T-helper 9 cell (primary cell): ENCODE data around the gene TMEM204.
A peak's percentile ranks its signal among the peaks of the same experiment; 100 is the strongest.

Experiments used
- DNase-seq: peaks from one replicate; pipeline ENCODE4 v3.0.0-alpha.2; 2020
- total RNA-seq, 2 donors: gene quantifications; one replicate each; lab custom pipeline; 2026; lab: John Stamatoyannopoulos, UW

The TMEM204 gene
- 13.3 to 106 reads per million in 2 donors for total RNA-seq

- DNase-seq: no peak
Observed at GRCh38 chr16:1533443-1533951, at the start of gene TMEM204. Gene TMEM204 (plus strand): TSS chr16:1533666. CDS start chr16:1534276, 610 bp downstream.

DNA sequence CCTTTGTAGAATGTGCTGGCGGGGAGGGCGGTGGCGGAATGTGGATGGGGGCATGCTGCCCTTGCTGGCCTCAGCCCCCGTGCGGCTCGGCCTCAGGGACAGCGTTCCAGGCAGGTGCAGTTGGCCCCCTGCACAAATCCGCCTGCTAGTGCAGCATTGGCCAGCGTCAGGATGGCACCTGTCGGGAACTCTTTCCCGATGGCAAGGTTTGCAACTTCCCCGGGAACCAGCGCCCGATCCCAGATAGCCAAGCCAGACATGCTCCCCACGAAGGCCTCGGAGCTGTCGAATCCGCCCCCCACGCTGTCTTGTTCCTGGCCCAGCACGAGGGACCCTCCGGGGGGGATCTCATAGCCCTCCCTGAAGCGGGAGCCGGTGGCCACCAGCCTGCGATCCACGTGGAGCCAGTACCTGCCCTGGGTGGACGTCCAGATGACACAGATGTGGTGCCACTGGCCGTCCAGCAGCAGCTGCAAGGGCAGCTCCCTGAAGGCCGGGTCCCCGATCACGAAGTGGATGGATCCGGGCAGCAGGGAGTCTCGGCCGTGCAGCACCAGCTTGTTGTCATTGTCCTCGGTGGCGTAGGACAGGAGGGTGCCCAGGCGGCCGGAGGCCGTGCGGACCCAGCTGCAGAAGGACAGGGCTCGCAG is 47.5 kb upstream of the TMEM204 start:
- DNase-seq: no peak

- DNase-seq: no peak
Observed at GRCh38 chr16:1486551-1487390, 46.7 kb upstream of the TMEM204 start.

DNA sequence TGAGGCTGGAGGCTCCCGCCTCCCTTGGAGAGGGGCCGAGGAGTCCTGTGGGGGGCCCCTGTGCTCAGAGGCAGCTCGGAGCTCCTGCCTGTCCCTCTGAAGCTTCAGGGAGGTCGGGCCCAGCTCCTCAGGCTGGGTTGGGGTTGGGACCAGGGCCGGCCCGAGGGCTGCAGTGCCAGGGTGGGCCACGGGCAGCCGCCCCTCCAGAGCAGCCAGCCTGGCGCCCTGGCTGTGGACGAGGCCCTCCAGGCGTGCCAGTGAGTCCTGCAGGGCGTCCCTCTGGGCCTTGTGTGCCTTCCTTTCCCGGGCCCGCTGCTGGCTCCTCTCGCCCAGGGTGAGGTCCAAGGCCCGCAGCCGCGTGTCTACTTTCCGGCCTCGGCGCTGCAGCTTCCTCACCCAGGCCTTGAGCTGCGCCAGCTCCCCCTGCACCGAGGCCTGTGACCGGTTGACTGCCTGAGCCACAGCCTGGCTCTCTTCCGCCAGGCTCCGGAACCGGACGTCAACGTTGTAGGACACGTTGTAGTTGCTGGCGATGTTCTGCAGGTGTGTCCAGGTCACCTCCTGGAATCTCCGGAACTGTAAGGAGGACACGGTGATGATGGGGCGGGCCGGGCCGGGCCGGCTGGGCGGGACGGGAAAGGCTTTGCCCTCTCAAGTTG is 45.9 kb upstream of the TMEM204 start:
- DNase-seq: no peak

GRCh38 chr16:1488054-1488601 is 45.3 kb upstream of the TMEM204 start:
- no peak for DNase-seq

DNA sequence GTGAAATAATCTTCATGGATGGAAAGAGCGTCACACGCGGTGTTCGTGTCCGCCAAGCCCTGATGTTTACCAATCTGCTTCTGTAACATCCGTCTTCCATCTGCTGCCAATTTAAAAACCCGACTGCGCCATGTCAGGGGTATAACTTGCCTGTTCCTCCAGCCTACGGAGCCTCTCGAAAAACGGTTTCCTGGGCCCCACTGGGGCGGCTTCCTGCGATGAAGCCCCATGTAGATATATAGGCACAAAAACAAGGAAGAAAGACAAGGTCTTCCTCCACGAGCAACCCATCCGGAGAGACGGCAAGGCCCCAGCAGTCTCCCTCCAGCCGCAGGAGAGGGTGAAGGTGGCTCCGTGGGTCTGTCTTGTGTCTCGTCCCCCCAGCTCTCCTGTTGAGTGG is 44.8 kb upstream of the TMEM204 start, which contains the start of gene PTX4:
PTX4 (minus strand) TSS at position 326 of the 400 bp plus-strand sequence; CDS start at position 291, 35 bp downstream.
- no peak for DNase-seq

DNA sequence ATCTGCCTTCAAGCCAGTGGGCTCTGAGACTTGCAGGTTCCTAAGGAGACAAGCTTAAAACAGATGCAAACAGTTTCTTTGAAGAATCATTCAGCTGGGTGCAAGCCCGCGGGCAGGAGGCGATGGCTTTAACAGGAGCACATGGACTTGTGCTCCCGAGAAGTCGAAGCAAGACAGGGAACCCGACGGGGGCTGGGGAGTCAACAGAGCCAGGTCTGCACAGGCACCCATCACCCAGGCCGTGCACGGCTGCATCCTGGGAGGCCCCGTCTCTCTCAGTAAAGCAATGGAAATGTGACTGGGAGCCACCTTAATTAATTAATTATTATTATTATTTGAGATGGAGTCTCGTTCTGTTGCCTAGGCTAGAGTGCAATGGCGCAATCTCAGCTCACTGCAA is 44.4 kb upstream of the TMEM204 start:
- DNase-seq: no peak

DNA sequence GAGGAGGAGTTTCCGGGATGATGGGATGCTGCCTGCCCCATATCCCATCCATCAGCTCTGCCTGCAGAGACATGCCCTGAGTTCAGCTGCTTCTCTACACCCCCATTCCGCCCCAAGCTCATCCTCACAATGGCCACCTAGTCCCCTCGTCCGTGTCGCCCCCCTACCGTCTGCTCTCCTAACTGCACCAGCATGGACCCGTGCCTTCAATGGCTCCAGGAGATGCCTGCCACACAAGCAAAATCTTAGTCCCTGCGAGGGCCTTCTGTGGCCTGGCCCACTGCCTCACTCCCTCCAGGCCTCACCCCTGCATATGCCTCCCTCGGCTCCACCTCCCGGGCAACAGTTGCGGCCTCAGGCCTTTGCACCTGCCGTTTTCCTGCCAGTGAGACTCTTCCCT is 42.1 kb upstream of the TMEM204 start:
- no peak for DNase-seq

DNA sequence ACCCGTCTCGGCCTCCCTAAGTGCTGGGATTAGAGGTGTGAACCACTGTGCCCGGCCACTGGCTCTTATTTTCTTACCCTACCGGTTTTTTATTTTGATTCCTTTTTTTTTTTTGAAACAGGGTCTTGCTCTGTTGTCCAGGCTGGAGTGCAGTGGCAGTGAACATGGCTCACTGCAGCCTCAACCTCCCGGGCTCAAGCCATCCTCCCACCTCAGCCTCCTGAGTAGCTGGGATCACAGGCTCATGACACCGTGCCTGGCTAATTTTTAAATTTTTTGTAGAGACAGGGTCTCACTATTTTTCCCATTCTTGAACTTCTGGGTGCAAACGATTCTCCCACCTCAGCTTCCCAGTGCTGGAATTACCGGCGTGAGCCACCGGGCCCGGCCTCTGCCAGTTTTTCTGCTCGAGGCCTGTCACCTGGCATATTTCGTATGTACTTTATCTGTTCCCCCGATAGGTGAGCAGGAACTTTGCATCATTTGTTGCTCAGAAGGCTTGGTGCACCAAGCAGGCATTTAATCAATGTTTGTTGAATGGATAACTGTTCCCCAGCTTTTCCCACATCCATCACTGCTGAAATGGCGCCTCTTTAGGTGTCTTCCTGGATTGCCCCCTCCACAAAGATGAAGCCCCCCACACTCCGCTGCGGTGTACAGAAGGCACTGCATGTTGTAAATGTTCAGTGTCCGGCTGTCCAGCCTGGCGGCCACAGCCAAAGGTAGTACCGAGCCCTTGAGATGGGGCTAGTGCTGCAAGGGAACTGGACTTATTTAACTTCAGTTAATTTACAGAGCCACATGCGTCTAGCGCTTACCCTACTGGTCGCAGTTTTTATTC is 41.2 kb upstream of the TMEM204 start:
- DNase-seq: no peak

DNA sequence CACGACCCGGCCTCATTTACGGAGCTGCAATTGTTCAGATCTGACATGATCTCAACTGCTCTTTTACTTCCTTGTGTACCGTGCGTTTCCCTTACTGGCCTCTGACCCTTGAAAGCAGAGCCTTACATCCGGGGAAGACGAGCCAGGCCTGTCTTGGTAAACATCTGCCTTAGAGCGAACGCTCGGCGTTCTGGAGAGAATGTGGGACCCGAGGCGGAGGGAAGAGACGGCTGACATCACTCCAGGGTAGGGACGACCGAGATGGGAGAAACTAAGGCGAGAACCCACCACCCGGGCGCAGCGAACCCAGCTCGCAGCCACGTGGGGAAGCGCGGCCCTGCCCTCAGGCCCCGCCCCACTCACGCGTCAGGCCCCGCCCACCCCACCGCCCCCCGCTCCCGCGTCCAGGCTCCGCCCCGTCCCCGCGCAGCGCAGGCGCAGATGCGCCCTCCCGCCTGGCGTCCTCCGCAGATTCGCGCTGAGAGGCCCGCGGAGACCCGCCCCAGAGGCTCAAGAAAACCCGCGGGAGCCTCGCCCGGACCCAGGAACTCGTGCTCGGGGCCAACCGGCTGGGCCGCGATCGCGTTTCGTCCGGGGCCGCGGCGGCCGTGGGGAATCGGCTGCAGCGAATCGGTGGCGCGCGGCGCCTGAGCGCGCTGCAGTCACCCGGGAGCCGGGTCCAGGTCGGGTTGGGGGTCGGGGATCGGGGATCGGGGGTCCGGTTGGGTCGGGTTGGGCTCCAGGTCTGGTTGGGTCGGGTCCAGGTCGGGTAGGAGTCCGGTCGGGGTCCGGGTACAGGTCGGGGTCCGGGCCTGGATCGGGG is 40.3 kb upstream of the TMEM204 start, which contains the start of gene TELO2:
TELO2 (plus strand) TSS at position 438 of the 823 bp plus-strand sequence. CDS start 922 bp downstream, outside the sequence.
- DNase-seq: peak; percentile 90

DNA sequence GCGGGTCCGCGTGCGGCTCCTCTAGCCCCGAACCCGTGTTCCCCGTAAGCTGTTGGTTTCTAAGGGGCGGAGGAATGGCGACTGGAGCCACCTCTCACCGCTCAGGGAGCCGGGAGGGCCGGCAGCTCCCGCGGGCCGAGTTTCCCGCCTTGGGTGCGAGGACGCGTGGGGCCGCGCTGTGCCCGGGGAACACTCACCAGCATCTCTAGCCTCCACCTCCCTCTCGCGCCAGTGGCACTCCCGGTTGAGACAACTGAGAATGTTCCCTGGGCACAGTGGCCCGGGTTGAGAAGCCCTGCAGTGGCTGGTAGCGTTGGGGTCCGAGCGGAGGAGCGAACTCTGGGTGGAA is 39.7 kb upstream of the TMEM204 start:
- no peak for DNase-seq

DNA sequence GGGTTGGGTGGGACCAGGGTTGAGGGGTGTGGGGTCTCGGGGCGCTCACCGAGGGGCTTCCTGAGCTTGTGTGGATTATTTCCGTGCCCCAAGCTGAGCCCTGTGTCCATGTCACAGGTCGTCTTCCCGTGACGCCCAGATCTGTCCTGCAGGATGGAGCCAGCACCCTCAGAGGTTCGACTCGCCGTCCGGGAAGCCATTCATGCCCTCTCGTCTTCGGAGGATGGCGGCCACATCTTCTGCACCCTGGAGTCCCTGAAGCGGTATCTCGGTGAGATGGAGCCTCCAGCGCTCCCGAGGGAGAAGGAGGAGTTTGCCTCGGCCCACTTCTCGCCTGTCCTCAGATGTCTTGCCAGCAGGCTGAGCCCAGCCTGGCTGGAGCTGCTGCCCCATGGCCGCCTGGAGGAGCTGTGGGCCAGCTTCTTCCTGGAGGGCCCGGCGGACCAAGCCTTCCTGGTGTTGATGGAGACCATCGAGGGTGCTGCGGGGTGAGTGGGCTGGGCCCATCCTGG is 39.3 kb upstream of the TMEM204 start:
- no peak for DNase-seq

GRCh38 chr16:1494711-1495110 is 38.8 kb upstream of the TMEM204 start:
- no peak for DNase-seq

DNA sequence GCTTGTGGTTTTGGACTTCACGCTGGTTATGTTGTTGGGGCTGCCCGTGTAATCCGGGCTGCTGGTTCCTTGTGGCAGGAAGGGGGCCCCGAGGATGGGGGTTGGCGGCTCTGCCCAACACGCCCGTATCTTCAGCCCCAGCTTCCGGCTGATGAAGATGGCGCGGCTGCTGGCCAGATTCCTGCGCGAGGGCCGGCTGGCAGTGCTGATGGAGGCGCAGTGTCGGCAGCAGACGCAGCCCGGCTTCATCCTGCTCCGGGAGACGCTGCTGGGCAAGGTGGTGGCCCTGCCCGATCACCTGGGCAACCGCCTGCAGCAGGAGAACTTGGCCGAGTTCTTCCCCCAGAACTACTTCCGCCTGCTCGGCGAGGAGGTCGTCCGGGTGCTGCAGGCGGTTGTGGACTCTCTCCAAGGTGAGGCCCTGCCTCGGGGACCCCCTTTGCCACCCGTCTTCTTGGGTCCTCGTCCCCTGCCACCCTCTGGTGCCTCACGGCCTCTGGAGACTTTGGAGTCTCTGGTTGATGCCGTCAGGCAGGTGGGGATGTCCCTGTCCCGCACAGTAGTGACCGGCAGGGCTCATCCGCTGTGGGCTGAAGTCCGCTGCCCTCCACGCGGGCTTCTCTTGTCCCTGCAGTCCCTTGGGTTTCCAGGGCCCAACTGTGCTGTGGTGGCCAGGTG is 38.1 kb upstream of the TMEM204 start:
- DNase-seq: no peak

- DNase-seq: no peak
Observed at GRCh38 chr16:1495889-1496262, 37.6 kb upstream of the TMEM204 start.

- no peak for DNase-seq
Observed at GRCh38 chr16:1496464-1496863, 37.0 kb upstream of the TMEM204 start.

- DNase-seq: no peak
Observed at GRCh38 chr16:1497014-1497598, 36.4 kb upstream of the TMEM204 start.

- DNase-seq: no peak
Observed at GRCh38 chr16:1498899-1499676, 34.4 kb upstream of the TMEM204 start.
